Measurements from ENCODE around the gene LRRK1. TPM values are rescaled to one million over a fixed set of nuclear protein-coding genes. Genes with fewer than 3 reads are reported as not detected.
A peak's percentile ranks its signal among the peaks of the same experiment; 100 is the strongest.

The LRRK1 gene
- total RNA-seq, 1 donor from 2014 or later, result 105 TPM

GRCh38 chr15:100898152-100898490, 21.0 kb upstream of the LRRK1 start:
- Histone ChIP-seq H3K4me3 (no peak overlapping the region), H3K27me3 (no peaks in the 10 kb centered on the region), H3K36me3 (no peaks in the 10 kb centered on the region), H3K4me1 (peaks cover 0 to 28% of the 10 kb centered on the region in 2 donors), H3K9me3 (no peaks in the 10 kb centered on the region), H3K27ac (no peak overlapping the region)
- DNase-seq (ENCODE audit: low spot score in 2 of 2), result peak in 1 of 2 donors; percentile 37
- intact Hi-C loops (cut with DNase I), result no loop called here
- TF ChIP-seq, protein P1, sequence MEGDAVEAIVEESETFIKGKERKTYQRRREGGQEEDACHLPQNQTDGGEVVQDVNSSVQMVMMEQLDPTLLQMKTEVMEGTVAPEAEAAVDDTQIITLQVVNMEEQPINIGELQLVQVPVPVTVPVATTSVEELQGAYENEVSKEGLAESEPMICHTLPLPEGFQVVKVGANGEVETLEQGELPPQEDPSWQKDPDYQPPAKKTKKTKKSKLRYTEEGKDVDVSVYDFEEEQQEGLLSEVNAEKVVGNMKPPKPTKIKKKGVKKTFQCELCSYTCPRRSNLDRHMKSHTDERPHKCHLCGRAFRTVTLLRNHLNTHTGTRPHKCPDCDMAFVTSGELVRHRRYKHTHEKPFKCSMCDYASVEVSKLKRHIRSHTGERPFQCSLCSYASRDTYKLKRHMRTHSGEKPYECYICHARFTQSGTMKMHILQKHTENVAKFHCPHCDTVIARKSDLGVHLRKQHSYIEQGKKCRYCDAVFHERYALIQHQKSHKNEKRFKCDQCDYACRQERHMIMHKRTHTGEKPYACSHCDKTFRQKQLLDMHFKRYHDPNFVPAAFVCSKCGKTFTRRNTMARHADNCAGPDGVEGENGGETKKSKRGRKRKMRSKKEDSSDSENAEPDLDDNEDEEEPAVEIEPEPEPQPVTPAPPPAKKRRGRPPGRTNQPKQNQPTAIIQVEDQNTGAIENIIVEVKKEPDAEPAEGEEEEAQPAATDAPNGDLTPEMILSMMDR (IDR thresholded peaks at IDR 0.05), result no peak

- Histone ChIP-seq H3K4me1 (peaks cover 0 to 28% of the 10 kb centered on the region in 2 donors), H3K9me3 (no peaks in the 10 kb centered on the region), H3K36me3 (no peaks in the 10 kb centered on the region), H3K27me3 (no peaks in the 10 kb centered on the region), H3K4me3 (no peak overlapping the region), H3K27ac (no peak overlapping the region)
- intact Hi-C loops (cut with DNase I), result no loop called here
- TF ChIP-seq, protein P1 (IDR thresholded peaks at IDR 0.05), result no peak
- DNase-seq (ENCODE audit: low spot score in 2 of 2), result peak in 1 of 2 donors; percentile 61
Observed at GRCh38 chr15:100898661-100899462, 20.3 kb upstream of the LRRK1 start.

GRCh38 chr15:100899601-100900000, 19.6 kb upstream of the LRRK1 start:
- Histone ChIP-seq H3K4me3 (no peak overlapping the region), H3K27ac (no peak overlapping the region), H3K9me3 (no peaks in the 10 kb centered on the region), H3K27me3 (no peaks in the 10 kb centered on the region), H3K4me1 (peaks cover 0 to 23% of the 10 kb centered on the region in 2 donors), H3K36me3 (no peaks in the 10 kb centered on the region)
- peak in 1 of 2 donors; percentile 22 for DNase-seq (ENCODE audit: low spot score in 2 of 2)
- intact Hi-C loops (cut with DNase I), result no loop called here
- TF ChIP-seq, protein P1 (IDR thresholded peaks at IDR 0.05), result no peak

- Histone ChIP-seq H3K27me3 (no peaks in the 10 kb centered on the region), H3K36me3 (no peaks in the 10 kb centered on the region), H3K4me1 (peaks cover 0 to 19% of the 10 kb centered on the region in 2 donors), H3K9me3 (no peaks in the 10 kb centered on the region), H3K4me3 (no peak overlapping the region), H3K27ac (no peak overlapping the region)
- intact Hi-C loops (cut with DNase I), result loop anchor here (10.0 kb wide), 1 partner anchor 745 kb away; no protein-coding TSS in a partner anchor
- TF ChIP-seq, protein P1 (IDR thresholded peaks at IDR 0.05), result no peak
- peak in 1 of 2 donors; percentile 35 for DNase-seq (ENCODE audit: low spot score in 2 of 2)
Observed at GRCh38 chr15:100900136-100900794, 18.9 kb upstream of the LRRK1 start.

GRCh38 chr15:100900795-100901169, 18.4 kb upstream of the LRRK1 start:
- H3K4me1 ChIP-seq, result peaks cover 0 to 19% of the 10 kb centered on the region in 2 donors
- no peak overlapping the region for H3K4me3 ChIP-seq
- TF ChIP-seq, protein P1 (IDR thresholded peaks at IDR 0.05), result no peak
- no peaks in the 10 kb centered on the region for H3K27me3 ChIP-seq
- peak in 1 of 2 donors; percentile 33 for DNase-seq (ENCODE audit: low spot score in 2 of 2)
- H3K9me3 ChIP-seq, result no peaks in the 10 kb centered on the region
- H3K27ac ChIP-seq, result no peak overlapping the region
- intact Hi-C loops (cut with DNase I), result loop anchor here (10.0 kb wide), 1 partner anchor 744 kb away; no protein-coding TSS in a partner anchor
- no peaks in the 10 kb centered on the region for H3K36me3 ChIP-seq
